Sciatic nerve (tissue), 2 donors: Measurements from ENCODE around the gene HCRT. TPM values are rescaled to one million over a fixed set of nuclear protein-coding genes. Genes with fewer than 3 reads are reported as not detected.
A peak's percentile ranks its signal among the peaks of the same experiment; 100 is the strongest.

ENCODE experiments used
- ATAC-seq: fragments of 200-7000 bp; cut with Tn5 transposase; one replicate; pipeline ENCODE4 v1.9.1; 2020; ENCODE audit warnings: mild to moderate bottlenecking, moderate library complexity
- DNase-seq: peaks from one replicate; pipeline ENCODE4 v3.0.0-alpha.2; 2020; ENCODE audit warnings: low spot score
- intact Hi-C: fragments of 100-400 bp; cut with DNase I; formaldehyde crosslinking; loops from one replicate; pipeline ENCODE4 v1.14.2; 2022
- total RNA-seq: library from RNA; stranded (reverse); fragmentation: NEBNext Ultra II Directional; extraction: Animal tissue kit (Norgen Biotek cat#: 25700); gene quantifications from one replicate; pipeline ENCODE4 v1.2.1, GENCODE V29; 2021
- donor health status: DM: no; HTN: no; CAD: no.
- donor health status: DM: no; HTN: no; CAD: no.

Gene HCRT
- total RNA-seq, 1 donor from 2014 or later, result not detected

DNA sequence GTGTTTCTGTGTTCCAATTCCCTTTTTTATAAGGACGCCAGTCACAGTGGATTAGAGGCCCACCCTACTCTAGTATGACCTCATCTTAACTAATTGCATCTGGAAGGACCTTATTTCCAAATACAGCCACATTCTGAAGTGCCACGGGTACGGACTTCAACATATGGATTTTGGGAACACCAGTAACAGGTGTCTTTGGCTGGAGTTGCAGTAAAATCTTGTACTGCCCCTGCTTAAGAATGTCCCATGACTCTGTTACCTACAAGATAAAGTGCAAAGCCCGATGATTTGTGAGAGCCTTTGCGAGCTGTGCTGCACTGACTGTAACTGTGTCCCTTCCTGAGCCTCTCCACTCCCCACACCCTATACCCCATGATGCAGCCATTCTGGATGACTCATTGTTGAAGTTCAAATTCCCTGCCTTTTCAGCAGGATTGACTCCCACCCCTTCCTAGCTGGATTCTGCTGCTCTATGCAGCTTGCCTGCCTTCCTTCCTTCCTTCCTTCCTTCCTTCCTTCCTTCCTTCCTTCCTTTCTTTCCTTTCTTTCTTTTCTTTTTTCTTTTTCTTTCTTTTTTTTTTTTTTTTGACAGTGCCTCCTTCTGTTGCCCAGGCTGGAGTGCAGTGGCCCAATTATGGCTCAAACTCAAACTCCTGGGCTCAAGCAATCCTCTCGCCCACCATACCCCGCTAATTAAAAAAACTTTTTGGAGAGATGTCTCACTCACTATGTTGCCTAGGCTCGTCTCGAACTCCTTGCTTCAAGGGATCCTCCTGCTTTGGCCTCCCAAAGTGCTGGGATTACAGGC lies 2.1 kb downstream of the HCRT start:
- no peak for DNase-seq
- intact Hi-C loops, result no loop called here
- no peak for ATAC-seq

DNA sequence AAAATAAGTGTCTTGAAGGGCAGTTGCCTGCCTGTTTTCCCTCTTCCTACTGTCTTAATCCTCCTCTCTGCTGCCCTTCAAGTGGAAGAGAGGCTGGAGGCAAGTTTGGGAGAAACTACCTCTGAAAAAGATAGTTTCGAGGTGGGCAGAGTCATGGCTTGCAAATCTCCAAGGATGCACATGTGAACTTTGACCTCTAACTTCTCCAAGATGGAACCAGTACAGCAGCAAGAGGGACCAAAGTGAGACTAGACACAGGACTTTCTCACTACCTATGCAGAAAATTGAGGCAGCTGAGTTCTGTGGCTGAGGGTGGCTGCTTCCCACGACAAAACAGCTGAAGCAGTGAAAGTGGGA lies 3.4 kb downstream of the HCRT start:
- intact Hi-C loops, result no loop called here
- no peak for ATAC-seq
- no peak for DNase-seq

DNA sequence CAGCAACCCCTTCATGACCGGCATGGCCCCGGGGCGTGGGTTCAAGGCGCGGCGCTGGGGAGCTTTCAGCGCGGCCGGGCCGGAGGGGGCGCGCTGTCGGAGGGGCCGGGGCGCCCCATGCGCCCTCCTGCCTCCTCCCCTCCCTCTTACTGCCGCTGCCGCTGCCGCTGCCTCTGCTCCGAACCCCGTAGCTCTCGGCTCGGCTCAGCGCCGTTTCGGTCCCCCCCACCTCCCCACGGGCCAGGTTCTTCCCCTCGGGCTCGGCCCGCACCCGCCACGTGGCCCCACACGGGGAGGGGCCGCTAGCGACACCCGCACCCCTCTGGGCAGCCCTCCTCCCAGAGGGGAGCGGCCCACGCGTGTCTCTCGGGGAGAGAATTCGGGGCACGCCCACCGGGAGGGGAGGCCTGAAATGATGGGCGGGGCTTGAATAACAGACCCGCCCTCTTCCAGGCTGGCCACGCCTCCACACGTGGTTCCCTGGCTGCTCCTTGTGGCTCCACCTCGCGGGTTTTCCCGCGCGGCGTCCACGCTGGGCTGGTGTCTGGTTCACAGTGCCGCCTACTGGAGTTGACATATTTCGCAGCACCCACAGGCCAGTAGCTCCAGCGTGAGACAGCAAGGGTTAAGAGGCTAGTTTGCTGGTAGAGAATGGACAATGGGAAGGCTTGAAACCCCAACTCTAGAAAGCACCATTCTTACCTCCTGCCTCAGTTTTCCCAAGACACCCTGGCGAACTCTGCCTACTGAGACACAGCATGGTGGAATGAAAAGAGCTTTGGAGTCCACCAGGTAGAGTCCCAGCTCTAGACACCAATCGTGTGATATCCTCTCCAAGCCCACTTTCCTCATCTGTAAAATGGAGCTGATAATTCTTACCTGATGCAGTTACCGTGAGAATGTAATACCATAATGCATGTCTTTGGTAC lies 4.1 kb downstream of the HCRT start, which contains the start of gene KCNH4:
Gene KCNH4 (minus strand): TSS at position 221 of the 929 bp plus-strand sequence. CDS start 197 bp downstream, at position 24.
- intact Hi-C loops, result no loop called here
- DNase-seq, result peak; percentile 82
- ATAC-seq, result peak; percentile 50

DNA sequence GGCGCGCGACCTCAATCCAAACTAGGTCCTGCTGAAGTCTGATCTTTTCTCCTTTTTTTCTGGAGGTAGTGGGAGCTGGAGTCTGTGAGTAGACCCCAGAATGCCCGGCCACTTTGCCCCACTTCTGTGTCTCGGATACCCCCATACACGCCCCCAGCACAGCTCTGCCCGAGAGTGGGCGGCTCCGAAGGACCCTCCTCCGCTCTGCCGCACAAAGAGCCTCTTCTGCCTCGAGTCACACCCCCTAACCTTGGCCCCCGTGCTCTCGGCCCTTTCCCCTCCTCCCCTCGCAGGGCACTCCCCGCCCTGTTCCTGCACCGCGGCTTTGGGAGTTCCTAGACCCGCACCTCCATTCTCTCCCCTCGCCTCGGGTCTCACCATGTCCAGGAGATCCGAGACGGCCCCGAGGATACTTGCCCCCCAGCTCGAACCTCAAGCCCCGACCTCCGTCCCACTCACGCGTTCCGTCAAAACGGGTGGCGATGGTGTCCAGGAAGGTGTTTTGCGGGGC lies 4.8 kb downstream of the HCRT start:
- DNase-seq (no peak), ATAC-seq (no peak)
- intact Hi-C loops, result no loop called here

DNA sequence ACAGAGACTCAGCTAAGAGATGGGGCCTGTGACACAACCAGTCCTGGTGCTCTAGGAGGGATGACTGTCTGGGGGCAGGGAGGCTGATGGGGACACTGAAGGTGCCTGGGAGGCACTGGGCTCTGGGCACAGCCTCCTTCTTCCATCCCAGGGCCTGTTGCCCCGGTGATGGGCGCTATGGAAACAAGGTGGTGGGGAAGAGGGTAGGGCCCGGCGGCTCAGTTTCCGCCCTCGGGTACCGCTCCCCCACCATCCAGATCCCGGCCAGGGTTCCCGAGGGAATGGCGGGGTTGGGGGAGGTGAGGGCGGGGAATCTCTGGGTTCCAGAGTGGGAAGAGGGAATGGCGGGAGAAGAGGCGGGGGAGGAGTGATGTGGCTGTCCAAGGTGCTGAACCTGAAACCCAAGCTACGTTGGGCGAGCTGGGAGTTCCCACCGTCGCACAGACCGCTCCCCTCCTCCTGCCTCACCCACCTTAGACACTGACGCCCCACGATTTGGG lies 5.3 kb downstream of the HCRT start:
- DNase-seq, result no peak
- intact Hi-C loops, result no loop called here
- peak; percentile 9 for ATAC-seq

DNA sequence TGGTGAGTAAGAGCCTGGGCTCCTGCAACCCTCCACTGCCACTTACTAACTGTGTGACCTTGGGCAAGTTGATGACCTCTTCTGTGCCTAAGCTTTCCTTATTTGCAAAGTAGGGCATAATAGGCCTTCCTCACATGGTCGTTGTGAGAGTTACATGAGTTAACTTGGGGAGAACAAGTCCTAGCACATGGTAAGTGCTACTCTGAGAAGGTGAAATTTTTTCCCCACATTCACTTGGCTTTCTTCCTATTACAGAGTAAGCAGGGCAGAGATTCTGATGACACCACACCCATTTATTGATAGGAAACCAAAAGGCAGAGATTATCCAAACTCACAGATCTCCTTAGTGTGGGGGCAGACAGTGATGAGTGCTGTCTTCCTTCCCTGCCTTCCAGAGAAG lies 5.9 kb downstream of the HCRT start:
- DNase-seq (no peak), ATAC-seq (no peak)
- intact Hi-C loops, result no loop called here

DNA sequence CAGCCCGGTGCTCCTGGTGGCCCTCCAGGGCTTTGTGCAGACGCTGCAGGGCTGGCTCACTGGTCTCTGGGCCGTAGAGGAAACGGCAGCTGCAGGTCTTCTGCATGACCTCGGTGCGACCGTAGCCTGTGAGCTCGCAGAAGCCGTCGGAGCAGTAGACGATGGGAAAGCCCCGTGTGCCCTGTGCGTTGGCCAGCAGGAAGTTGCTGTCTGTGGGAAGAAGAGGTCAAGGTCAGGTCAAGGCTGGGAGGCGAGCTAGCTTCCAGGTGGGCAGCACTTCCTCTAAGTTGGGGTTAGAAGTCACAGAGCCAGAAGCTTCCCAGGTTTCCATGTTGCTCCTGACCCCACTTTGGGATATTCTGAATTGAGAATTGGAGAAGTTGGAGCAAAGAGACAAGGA lies 6.4 kb downstream of the HCRT start:
- DNase-seq, result no peak
- no peak for ATAC-seq
- intact Hi-C loops, result no loop called here

DNA sequence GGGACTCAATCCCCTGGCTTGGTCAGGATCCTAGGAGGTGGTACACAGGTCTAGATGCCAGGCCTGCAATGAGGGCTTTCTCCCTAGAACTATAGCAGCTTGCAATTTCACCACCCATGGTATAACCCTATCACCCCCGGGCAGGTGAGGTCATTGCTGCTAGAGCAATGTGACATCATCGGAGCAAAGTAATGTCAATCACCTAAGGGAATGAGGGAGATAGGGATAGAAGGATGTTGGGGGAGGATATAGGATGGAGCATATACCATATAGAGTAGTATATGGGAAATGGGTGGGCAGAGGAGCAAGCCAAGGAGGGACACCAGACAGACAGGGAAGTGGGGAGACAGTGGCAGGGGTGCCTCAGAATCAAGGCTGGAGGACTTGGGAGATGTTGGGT lies 7.6 kb downstream of the HCRT start:
- ATAC-seq (no peak), DNase-seq (no peak)
- intact Hi-C loops, result no loop called here

DNA sequence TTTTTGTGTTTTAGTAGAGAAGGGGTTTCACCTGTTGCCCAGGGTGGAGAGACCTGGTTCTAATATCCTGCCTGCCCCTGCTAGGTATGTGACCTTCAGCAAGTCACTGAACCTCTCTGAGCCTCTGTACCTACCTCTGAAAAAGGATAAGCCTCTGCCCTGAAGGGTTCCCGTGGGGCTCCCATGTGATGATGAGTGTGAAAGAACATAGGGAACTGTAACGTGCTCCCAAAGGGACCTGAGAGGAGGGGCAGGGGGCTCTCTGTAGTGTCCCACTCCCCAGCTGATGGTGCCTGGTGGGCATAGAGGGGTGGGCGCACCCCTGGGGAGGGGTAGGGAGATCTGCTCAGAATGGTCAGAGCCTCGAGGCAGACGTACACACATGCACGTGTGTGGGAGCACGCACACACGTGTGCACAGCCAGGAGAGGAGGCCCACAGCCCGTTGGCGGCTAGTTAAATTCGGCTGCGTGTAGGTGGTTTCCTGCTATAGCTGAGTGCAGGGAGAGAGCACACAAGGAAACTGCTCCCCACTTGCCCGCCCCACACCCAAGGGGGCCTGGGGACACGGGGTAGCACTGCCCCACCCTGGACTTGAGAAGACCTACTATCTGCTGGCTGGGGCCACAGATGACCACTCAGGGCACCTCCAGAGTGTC lies 11.0 kb downstream of the HCRT start:
- intact Hi-C loops, result no loop called here
- ATAC-seq (no peak), DNase-seq (no peak)

DNA sequence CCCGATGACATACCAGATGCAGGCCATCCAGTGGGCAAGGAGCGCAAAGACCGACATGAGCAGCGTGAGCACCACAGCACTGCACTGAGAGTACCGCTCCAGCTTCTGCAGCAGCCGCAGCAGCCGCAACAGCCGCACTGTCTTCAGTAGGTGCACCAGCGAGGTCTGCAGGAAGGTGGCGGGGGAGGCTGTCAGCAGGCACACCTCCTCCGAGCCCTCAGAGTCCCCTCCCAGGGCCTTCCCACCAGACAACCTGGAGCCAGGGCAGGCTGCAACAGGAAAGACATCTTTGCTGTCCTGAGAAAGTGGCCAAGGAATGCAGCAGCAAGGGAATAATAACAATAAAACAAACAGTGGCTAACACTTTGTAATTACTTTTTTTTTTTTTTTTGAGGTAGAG lies 13.4 kb downstream of the HCRT start:
- intact Hi-C loops, result no loop called here
- ATAC-seq (no peak), DNase-seq (no peak)

DNA sequence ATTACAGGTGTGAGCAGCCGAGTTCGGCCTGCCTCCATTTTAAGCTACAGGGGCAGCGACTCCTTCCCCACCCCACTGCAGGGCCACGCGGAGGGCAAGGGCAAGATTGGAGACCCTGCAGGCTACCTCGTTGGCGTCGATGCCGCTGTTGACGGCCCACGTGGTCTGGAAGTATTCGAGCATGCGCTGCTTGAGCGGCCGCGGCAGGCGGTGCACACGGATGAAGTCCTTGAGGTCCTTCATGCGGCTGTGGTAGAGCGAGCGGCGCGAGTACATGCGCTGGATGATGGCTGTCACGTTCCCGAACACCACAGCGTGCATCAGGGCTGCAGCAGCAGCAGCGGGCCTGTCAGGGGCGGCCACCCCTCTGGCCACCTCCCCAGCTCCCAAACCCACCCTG lies 15.9 kb downstream of the HCRT start:
- DNase-seq (no peak), ATAC-seq (no peak)
- intact Hi-C loops, result loop anchor here (1.0 kb wide), 1 partner anchor 43 kb away; no protein-coding TSS in a partner anchor

DNA sequence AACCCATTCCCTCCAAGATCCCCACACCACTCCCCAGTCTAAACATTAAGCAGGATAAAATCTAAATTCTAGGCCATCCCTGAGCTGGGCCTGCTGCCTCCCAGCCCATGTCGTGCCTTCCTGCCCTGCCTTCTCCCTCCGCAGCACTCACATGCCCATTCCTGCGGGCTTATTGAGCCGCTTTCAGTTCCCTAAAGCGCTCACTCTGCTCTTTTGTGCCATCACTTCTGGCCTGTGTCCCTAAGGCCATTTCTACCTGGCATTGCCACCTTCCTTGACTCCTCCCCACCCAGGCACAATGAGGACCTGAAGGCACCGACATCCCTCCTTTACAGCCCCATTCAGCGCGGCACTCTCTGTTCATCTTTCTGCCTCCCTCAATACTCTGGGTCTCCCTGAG lies 17.4 kb downstream of the HCRT start:
- no peak for ATAC-seq
- intact Hi-C loops, result no loop called here
- DNase-seq, result no peak

DNA sequence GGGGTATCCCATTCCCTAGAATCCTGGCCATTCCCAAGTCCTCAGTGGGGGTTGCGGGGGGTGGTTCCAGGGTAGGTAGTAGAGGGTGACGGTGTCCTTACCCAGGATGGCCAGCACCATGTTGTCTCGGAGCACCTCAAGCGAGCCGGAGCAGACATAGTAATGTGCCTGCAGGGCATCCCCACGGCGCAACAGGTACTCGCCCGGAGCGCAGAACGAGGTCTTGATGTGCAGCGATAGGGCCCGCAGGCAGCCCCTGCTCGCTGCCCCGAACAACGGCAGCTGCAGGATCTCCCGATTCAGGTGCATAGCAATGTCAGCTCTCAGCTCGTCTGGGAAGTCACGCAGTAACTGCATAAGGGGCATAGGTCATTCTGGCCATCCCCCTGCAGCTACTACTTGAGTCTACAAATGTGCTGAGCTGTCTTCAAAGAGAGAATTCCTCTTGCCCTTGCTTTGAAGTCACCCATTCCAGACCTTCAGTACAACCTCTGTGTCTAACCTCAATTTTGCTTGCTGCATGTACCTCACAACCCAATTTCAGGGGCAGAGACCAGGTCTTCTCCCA lies 19.0 kb downstream of the HCRT start:
- no peak for ATAC-seq
- intact Hi-C loops, result no loop called here
- no peak for DNase-seq

DNA sequence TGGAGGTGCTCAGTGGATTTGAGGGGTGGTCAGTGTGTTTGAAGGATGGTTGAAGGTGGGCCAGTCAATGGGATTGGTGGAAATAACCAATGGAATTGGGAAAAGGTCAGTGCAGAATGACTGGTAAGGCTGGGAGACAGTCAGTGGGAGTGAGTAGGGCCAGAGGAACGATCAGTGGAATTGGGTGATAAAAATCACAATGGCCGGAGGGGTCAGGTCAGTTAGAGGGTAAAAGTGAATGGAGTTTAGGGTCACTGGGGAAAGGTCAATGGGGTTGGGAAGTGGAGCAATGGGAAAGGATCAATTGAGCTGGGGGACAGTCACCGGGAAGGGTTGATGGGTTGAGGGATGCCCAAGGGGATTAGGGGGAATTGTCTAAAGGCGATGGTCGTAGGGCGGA lies 19.5 kb downstream of the HCRT start:
- ATAC-seq, result no peak

DNA sequence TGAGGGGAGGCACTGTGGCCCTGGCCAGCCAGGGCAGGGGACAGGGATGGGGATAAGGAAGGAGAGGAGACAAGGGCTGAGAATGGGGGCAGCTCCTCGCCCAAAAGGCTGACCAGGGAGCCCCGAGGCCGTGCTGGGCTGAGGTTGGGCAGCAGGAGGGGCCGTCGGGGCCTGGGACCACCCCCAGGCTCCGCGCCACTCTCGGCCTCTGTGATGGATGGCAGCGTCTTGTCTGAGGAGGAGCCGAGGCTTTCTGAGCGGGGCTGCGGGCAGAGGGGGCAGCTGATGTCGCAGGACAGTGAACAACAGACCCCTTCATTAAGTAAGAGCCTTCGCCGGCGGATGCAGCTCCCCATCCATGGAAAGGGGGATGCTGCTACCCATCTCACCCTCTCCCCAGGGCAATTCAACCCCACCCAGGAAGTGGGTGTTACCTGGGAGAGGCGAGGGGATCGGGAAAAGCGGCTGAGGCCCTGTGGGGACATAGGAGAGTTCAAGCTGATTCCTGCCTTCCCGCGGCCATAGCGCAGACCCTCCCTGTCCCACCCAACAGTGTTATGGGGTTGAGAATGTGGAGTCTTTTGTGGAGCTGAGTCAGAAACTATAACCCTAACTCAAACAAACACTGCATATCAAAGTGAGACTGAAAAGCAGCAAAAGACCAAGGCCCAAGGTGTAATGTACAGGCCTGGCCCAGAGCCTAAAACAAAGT lies 21.4 kb downstream of the HCRT start:
- ATAC-seq, result no peak
- no peak for DNase-seq
- intact Hi-C loops, result no loop called here

More for the DNA sequence above, 19.5 kb downstream of the HCRT start:
- no peak for DNase-seq
- intact Hi-C loops, result no loop called here

DNA sequence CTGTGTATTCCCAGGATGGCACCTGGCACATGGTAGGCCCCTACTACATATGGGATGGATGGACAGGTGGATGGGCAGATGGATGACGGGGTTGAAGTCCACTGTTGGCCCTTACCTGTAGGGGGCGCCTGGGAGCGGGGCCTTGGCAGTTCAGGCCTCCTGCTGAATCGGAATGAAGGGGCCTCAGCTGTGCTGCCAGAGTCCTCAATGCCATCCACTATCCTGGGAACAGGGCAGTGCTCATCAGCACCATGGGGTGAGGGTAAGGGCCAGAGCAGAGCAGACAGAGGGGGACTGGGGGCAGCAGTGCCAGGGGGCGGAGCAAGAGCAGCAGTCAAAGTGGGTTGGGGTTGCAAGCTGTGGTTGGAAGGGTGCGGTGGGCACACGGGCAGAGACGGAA lies 22.1 kb downstream of the HCRT start:
- ATAC-seq, result no peak
- no peak for DNase-seq
- intact Hi-C loops, result no loop called here

DNA sequence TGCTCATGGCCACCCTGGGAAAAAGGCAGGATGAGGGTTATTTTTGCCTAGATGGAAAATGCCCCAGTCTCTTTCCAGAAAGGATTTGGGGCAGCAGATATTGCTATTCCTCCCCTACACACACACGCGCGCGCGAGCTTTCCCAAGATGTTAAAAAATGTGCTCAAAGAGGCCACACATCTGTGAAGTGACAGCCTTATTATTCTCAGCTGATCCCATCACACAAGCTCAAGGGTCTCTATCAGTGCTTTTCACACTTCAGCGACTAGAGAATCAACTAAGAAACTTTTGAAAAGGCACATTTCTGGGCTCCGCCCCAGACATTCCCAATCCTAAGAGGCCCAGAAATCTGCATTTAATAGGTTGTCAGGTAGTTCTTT lies 24.7 kb downstream of the HCRT start:
- DNase-seq (no peak), ATAC-seq (no peak)
- intact Hi-C loops, result no loop called here

DNA sequence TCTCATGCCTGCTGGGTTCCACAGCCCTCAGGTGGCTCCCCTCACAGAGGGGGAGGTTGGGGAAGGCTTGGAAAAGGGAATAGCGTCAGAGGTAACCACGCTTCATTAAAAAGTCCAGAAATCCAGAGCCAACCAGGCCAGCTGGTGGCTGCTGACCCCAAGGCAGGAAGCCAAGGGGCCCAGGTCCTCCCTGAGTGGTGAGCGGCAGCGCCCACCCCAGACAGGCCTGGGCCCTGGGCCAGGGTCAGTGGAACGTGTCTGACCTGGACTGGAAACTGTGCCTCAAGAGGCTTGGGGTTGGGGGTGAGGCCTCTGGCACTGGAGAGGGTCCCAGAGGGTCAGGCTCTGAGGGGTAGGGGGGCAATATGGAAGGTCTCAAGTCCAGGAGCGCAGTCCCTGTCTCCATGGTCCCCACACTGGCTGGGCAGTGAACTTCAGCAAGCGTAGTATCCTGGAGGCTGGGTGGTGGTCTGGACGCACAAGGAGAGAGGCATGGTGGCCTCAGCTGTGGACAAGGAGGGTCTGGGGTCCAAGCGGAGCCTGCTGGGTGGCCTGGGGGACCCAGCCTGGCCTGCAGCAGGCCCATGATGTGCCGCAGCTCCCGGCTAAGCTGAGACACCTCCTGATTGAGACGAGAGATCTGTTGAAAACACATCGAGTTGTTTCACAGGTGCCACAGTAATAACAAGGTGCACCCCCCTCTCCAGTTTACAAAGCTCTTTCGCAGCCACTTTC lies 25.3 kb downstream of the HCRT start:
- ATAC-seq (no peak), DNase-seq (no peak)
- intact Hi-C loops, result no loop called here
